Fibroblast of skin of scalp (primary cell): Measurements from ENCODE around the gene PKP1.

Experiments used
- DNase-seq: peaks from one replicate; pipeline ENCODE4 v3.0.0-alpha.2; 2013

The PKP1 gene

GRCh38 chr1:201354151-201354900, 71.0 kb downstream of the PKP1 start:
- DNase-seq = no peak

GRCh38 chr1:201354901-201355295, 71.6 kb downstream of the PKP1 start:
- DNase-seq = no peak

GRCh38 chr1:201355471-201355870, 72.2 kb downstream of the PKP1 start:
- DNase-seq = no peak

- no peak for DNase-seq
Measured at GRCh38 chr1:201356236-201356635, 72.9 kb downstream of the PKP1 start.

GRCh38 chr1:201356701-201357100, 73.4 kb downstream of the PKP1 start:
- no peak for DNase-seq

GRCh38 chr1:201357211-201357610, 73.9 kb downstream of the PKP1 start:
- DNase-seq = no peak

- DNase-seq = no peak
Measured at GRCh38 chr1:201357636-201358348, 74.5 kb downstream of the PKP1 start.

GRCh38 chr1:201358596-201358995, 75.3 kb downstream of the PKP1 start:
- DNase-seq = peak; percentile 21

- DNase-seq = no peak
Measured at GRCh38 chr1:201359031-201359872, 75.9 kb downstream of the PKP1 start.

- DNase-seq = no peak
Measured at GRCh38 chr1:201359873-201360210, 76.5 kb downstream of the PKP1 start.

GRCh38 chr1:201360486-201360885, 77.2 kb downstream of the PKP1 start:
- DNase-seq = no peak

- DNase-seq = no peak
Measured at GRCh38 chr1:201360901-201361651, 77.8 kb downstream of the PKP1 start.

GRCh38 chr1:201361652-201362504, 78.6 kb downstream of the PKP1 start:
- DNase-seq = peak; percentile 50

GRCh38 chr1:201362906-201363305, 79.6 kb downstream of the PKP1 start:
- DNase-seq = no peak

- no peak for DNase-seq
Measured at GRCh38 chr1:201363467-201363866, 80.2 kb downstream of the PKP1 start.

GRCh38 chr1:201364808-201365105, 81.5 kb downstream of the PKP1 start:
- DNase-seq = no peak

- DNase-seq = no peak
Measured at GRCh38 chr1:201365251-201365650, 81.9 kb downstream of the PKP1 start.

- DNase-seq = no peak
Measured at GRCh38 chr1:201366696-201367095, 83.4 kb downstream of the PKP1 start.

- no peak for DNase-seq
Measured at GRCh38 chr1:201369209-201369608, 85.9 kb downstream of the PKP1 start.

GRCh38 chr1:201370500-201370899, 87.2 kb downstream of the PKP1 start:
- no peak for DNase-seq

GRCh38 chr1:201371276-201371675, 88.0 kb downstream of the PKP1 start:
- no peak for DNase-seq

GRCh38 chr1:201371792-201372191, 88.5 kb downstream of the PKP1 start:
- no peak for DNase-seq
